Fibroblast of lung (primary cell): ENCODE measurements around the gene USH2A. TPM values are rescaled to one million over a fixed set of nuclear protein-coding genes. Genes with fewer than 3 reads are reported as not detected.

ENCODE experiments used
- DNase-seq, 2 donors: peaks; one replicate each; pipeline versions ENCODE4 v3.0.0 to v3.0.0-alpha.2; 2010; ENCODE audit warnings: low read depth in 2 of 2
- H2AFZ ChIP-seq: 2 replicates; pipeline ENCODE4 v1.5.1; 2012; ENCODE audit warnings: low read length, control low read depth, inconsistent platforms
- H3K27ac ChIP-seq: 2 replicates; pipeline ENCODE4 v1.5.1; 2011; ENCODE audit warnings: low read length, control low read depth; ENCODE audit not compliant: insufficient read depth
- H3K27me3 ChIP-seq: 2 replicates; pipeline ENCODE4 v1.5.1; 2011; ENCODE audit warnings: mild to moderate bottlenecking, low read length; ENCODE audit not compliant: control insufficient read depth, insufficient read depth
- H3K36me3 ChIP-seq: 2 replicates; pipeline ENCODE4 v1.5.1; 2011; ENCODE audit warnings: low read length; ENCODE audit not compliant: control insufficient read depth, insufficient read depth
- H3K4me1 ChIP-seq: 2 replicates; pipeline ENCODE4 v1.5.1; 2011; ENCODE audit warnings: low read length; ENCODE audit not compliant: control insufficient read depth, insufficient read depth; ENCODE audit errors: extremely low read depth
- H3K4me2 ChIP-seq: 2 replicates; pipeline ENCODE4 v1.5.1; 2011; ENCODE audit warnings: low read length, control low read depth; ENCODE audit not compliant: insufficient read depth; ENCODE audit errors: extremely low read depth
- H3K4me3 ChIP-seq, 4 experiments: fragments of 200-600 bp in 1 of 4; sonication (generic) in 1 of 4; replicated peaks in 1 of 4; 2 replicates each; pipeline ENCODE4 v1.5.1; 2011 to 2016; ENCODE audit warnings: low read length in 4 of 4, low read depth in 3 of 4, mild to moderate bottlenecking in 3 of 4, control low read depth in 2 of 4, inconsistent platforms in 1 of 4, mixed read lengths in 1 of 4; ENCODE audit not compliant: insufficient read depth in 1 of 4; ENCODE audit errors: control extremely low read depth in 1 of 4
- H3K79me2 ChIP-seq: 2 replicates; pipeline ENCODE4 v1.5.1; 2012; ENCODE audit warnings: mild to moderate bottlenecking, low read length, inconsistent platforms; ENCODE audit not compliant: control insufficient read depth, insufficient read depth
- H3K9ac ChIP-seq: 2 replicates; pipeline ENCODE4 v1.5.1; 2011; ENCODE audit warnings: mild to moderate bottlenecking, low read length, control low read depth; ENCODE audit not compliant: insufficient read depth
- H3K9me3 ChIP-seq: 2 replicates; pipeline ENCODE4 v1.5.1; 2012; ENCODE audit warnings: low read depth, low read length; ENCODE audit not compliant: control insufficient read depth, insufficient read depth
- H4K20me1 ChIP-seq: 2 replicates; pipeline ENCODE4 v1.5.1; 2011; ENCODE audit warnings: low read length; ENCODE audit not compliant: control insufficient read depth, insufficient read depth; ENCODE audit errors: extremely low read depth
- CTCF ChIP-seq, 2 donors: IDR thresholded peaks in 1 of 2; conservative IDR thresholded peaks in 1 of 2; 1 replicate in 1 of 2; 2 replicates in 1 of 2; pipeline ENCODE4 v1.5.1; 2011 to 2012; ENCODE audit warnings: low read length in 2 of 2, control low read depth in 1 of 2, inconsistent platforms in 1 of 2, low read depth in 1 of 2, mild to moderate bottlenecking in 1 of 2
- EZH2 ChIP-seq: IDR thresholded peaks from 2 replicates; pipeline ENCODE4 v1.5.1; 2012; ENCODE audit warnings: low read length, control low read depth, mild to moderate bottlenecking; ENCODE audit errors: missing control alignments
- polyA plus RNA-seq, 2 donors: library from polyadenylated mRNA; depleted of rRNA in 1 of 2; stranded (reverse) in 1 of 2; unstranded in 1 of 2; fragments of >200 nt; gene quantifications; 2 replicates each; pipeline ENCODE4 v1.2.1, GENCODE V29; 2011 to 2012; ENCODE audit warnings: missing spikeins in 1 of 2
- total RNA-seq: library from RNA; depleted of rRNA; stranded (reverse); fragments of >200 nt; gene quantifications from 2 replicates; pipeline ENCODE4 v1.2.1, GENCODE V29; 2014

Gene USH2A
- total and polyA plus RNA-seq, 2 donors (not counting 1 experiment from before 2014, with no cell fraction given): under 0.01 to 0.01 TPM

GRCh38 chr1:216081445-216081844, 341.8 kb downstream of the USH2A start:
- Histone ChIP-seq H3K79me2 (no peaks in the 10 kb centered on the region), H3K27me3 (no peaks in the 10 kb centered on the region), H3K27ac (no peak overlapping the region), H3K4me2 (no peak overlapping the region), H3K4me1 (no peaks in the 10 kb centered on the region), H3K4me3 (no peak overlapping the region), H4K20me1 (no peaks in the 10 kb centered on the region), H3K36me3 (no peaks in the 10 kb centered on the region), H2AFZ (no peak overlapping the region), H3K9me3 (no peaks in the 10 kb centered on the region), H3K9ac (no peak overlapping the region)
- TF ChIP-seq CTCF (conservative IDR thresholded peaks at IDR 0.05 in 1 of 2, IDR thresholded peaks at IDR 0.05 in 1 of 2; ENCODE audit: low read depth in 1 of 2, low read length in 2 of 2) (no peak), EZH2 (no peak)
- no peak for DNase-seq

GRCh38 chr1:216076751-216077150, 346.5 kb downstream of the USH2A start:
- H3K27ac ChIP-seq: no peak overlapping the region
- H3K9me3 ChIP-seq: no peaks in the 10 kb centered on the region
- H3K4me2 ChIP-seq: no peak overlapping the region
- no peaks in the 10 kb centered on the region for H3K79me2 ChIP-seq
- TF ChIP-seq CTCF (conservative IDR thresholded peaks at IDR 0.05 in 1 of 2, IDR thresholded peaks at IDR 0.05 in 1 of 2; ENCODE audit: low read depth in 1 of 2, low read length in 2 of 2) (no peak), EZH2 (no peak)
- H3K9ac ChIP-seq: no peak overlapping the region
- H3K36me3 ChIP-seq: no peaks in the 10 kb centered on the region
- no peak overlapping the region for H2AFZ ChIP-seq
- no peak overlapping the region for H3K4me3 ChIP-seq
- H3K27me3 ChIP-seq: no peaks in the 10 kb centered on the region
- no peaks in the 10 kb centered on the region for H3K4me1 ChIP-seq
- no peaks in the 10 kb centered on the region for H4K20me1 ChIP-seq
- no peak for DNase-seq

- Histone ChIP-seq H3K4me3 (no peak overlapping the region), H3K27ac (no peak overlapping the region), H3K79me2 (no peaks in the 10 kb centered on the region), H2AFZ (no peak overlapping the region), H3K27me3 (no peaks in the 10 kb centered on the region), H3K4me2 (no peak overlapping the region), H3K36me3 (no peaks in the 10 kb centered on the region), H3K9me3 (no peaks in the 10 kb centered on the region), H3K9ac (no peak overlapping the region), H4K20me1 (no peaks in the 10 kb centered on the region), H3K4me1 (no peaks in the 10 kb centered on the region)
- DNase-seq: peak; percentile 23 to 39
- TF ChIP-seq EZH2 (no peak), CTCF (conservative IDR thresholded peaks at IDR 0.05 in 1 of 2, IDR thresholded peaks at IDR 0.05 in 1 of 2; ENCODE audit: low read depth in 1 of 2, low read length in 2 of 2) (no peak)
Measured at GRCh38 chr1:216075339-216075738, 347.9 kb downstream of the USH2A start.
